Fibroblast of lung (primary cell): ENCODE measurements around the gene COL8A2. TPM values are rescaled to one million over a fixed set of nuclear protein-coding genes. Genes with fewer than 3 reads are reported as not detected.

Experiments
- DNase-seq, 2 donors: peaks; one replicate each; pipeline versions ENCODE4 v3.0.0 to v3.0.0-alpha.2; 2010; ENCODE audit warnings: low read depth in 2 of 2
- H2AFZ ChIP-seq: 2 replicates; pipeline ENCODE4 v1.5.1; 2012; ENCODE audit warnings: low read length, control low read depth, inconsistent platforms
- H3K27ac ChIP-seq: 2 replicates; pipeline ENCODE4 v1.5.1; 2011; ENCODE audit warnings: low read length, control low read depth; ENCODE audit not compliant: insufficient read depth
- H3K27me3 ChIP-seq: 2 replicates; pipeline ENCODE4 v1.5.1; 2011; ENCODE audit warnings: mild to moderate bottlenecking, low read length; ENCODE audit not compliant: control insufficient read depth, insufficient read depth
- H3K36me3 ChIP-seq: 2 replicates; pipeline ENCODE4 v1.5.1; 2011; ENCODE audit warnings: low read length; ENCODE audit not compliant: control insufficient read depth, insufficient read depth
- H3K4me1 ChIP-seq: 2 replicates; pipeline ENCODE4 v1.5.1; 2011; ENCODE audit warnings: low read length; ENCODE audit not compliant: control insufficient read depth, insufficient read depth; ENCODE audit errors: extremely low read depth
- H3K4me2 ChIP-seq: 2 replicates; pipeline ENCODE4 v1.5.1; 2011; ENCODE audit warnings: low read length, control low read depth; ENCODE audit not compliant: insufficient read depth; ENCODE audit errors: extremely low read depth
- H3K4me3 ChIP-seq, 4 experiments: fragments of 200-600 bp in 1 of 4; sonication (generic) in 1 of 4; replicated peaks in 1 of 4; 2 replicates each; pipeline ENCODE4 v1.5.1; 2011 to 2016; ENCODE audit warnings: low read length in 4 of 4, low read depth in 3 of 4, mild to moderate bottlenecking in 3 of 4, control low read depth in 2 of 4, inconsistent platforms in 1 of 4, mixed read lengths in 1 of 4; ENCODE audit not compliant: insufficient read depth in 1 of 4; ENCODE audit errors: control extremely low read depth in 1 of 4
- H3K79me2 ChIP-seq: 2 replicates; pipeline ENCODE4 v1.5.1; 2012; ENCODE audit warnings: mild to moderate bottlenecking, low read length, inconsistent platforms; ENCODE audit not compliant: control insufficient read depth, insufficient read depth
- H3K9ac ChIP-seq: 2 replicates; pipeline ENCODE4 v1.5.1; 2011; ENCODE audit warnings: mild to moderate bottlenecking, low read length, control low read depth; ENCODE audit not compliant: insufficient read depth
- H3K9me3 ChIP-seq: 2 replicates; pipeline ENCODE4 v1.5.1; 2012; ENCODE audit warnings: low read depth, low read length; ENCODE audit not compliant: control insufficient read depth, insufficient read depth
- H4K20me1 ChIP-seq: 2 replicates; pipeline ENCODE4 v1.5.1; 2011; ENCODE audit warnings: low read length; ENCODE audit not compliant: control insufficient read depth, insufficient read depth; ENCODE audit errors: extremely low read depth
- EZH2 ChIP-seq: IDR thresholded peaks from 2 replicates; pipeline ENCODE4 v1.5.1; 2012; ENCODE audit warnings: low read length, control low read depth, mild to moderate bottlenecking; ENCODE audit errors: missing control alignments
- polyA plus RNA-seq, 2 donors: library from polyadenylated mRNA; depleted of rRNA in 1 of 2; stranded (reverse) in 1 of 2; unstranded in 1 of 2; fragments of >200 nt; gene quantifications; 2 replicates each; pipeline ENCODE4 v1.2.1, GENCODE V29; 2011 to 2012; ENCODE audit warnings: missing spikeins in 1 of 2
- total RNA-seq: library from RNA; depleted of rRNA; stranded (reverse); fragments of >200 nt; gene quantifications from 2 replicates; pipeline ENCODE4 v1.2.1, GENCODE V29; 2014
- TF ChIP-seq, protein P1 (sequence below), 2 donors: IDR thresholded peaks in 1 of 2; conservative IDR thresholded peaks in 1 of 2; 1 replicate in 1 of 2; 2 replicates in 1 of 2; pipeline ENCODE4 v1.5.1; 2011 to 2012; ENCODE audit warnings: low read length in 2 of 2, control low read depth in 1 of 2, inconsistent platforms in 1 of 2, low read depth in 1 of 2, mild to moderate bottlenecking in 1 of 2

The COL8A2 gene
- total and polyA plus RNA-seq, 2 donors (not counting 1 experiment from before 2014, with no cell fraction given): 2.9 to 31.0 TPM

- peak in 1 of 2 donors; percentile 39 for DNase-seq
- H2AFZ ChIP-seq: no peak overlapping the region
- no peak overlapping the region for H3K4me2 ChIP-seq
- no peaks in the 10 kb centered on the region for H3K9me3 ChIP-seq
- H3K79me2 ChIP-seq: no peaks in the 10 kb centered on the region
- no peaks in the 10 kb centered on the region for H3K4me1 ChIP-seq
- H3K36me3 ChIP-seq: no peaks in the 10 kb centered on the region
- no peak overlapping the region for H3K4me3 ChIP-seq
- H3K27me3 ChIP-seq: peaks cover 3% of the 10 kb centered on the region
- no peak overlapping the region for H3K9ac ChIP-seq
- TF ChIP-seq, protein P1, sequence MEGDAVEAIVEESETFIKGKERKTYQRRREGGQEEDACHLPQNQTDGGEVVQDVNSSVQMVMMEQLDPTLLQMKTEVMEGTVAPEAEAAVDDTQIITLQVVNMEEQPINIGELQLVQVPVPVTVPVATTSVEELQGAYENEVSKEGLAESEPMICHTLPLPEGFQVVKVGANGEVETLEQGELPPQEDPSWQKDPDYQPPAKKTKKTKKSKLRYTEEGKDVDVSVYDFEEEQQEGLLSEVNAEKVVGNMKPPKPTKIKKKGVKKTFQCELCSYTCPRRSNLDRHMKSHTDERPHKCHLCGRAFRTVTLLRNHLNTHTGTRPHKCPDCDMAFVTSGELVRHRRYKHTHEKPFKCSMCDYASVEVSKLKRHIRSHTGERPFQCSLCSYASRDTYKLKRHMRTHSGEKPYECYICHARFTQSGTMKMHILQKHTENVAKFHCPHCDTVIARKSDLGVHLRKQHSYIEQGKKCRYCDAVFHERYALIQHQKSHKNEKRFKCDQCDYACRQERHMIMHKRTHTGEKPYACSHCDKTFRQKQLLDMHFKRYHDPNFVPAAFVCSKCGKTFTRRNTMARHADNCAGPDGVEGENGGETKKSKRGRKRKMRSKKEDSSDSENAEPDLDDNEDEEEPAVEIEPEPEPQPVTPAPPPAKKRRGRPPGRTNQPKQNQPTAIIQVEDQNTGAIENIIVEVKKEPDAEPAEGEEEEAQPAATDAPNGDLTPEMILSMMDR (conservative IDR thresholded peaks at IDR 0.05 in 1 of 2, IDR thresholded peaks at IDR 0.05 in 1 of 2; ENCODE audit: low read depth in 1 of 2, low read length in 2 of 2): no peak
- TF ChIP-seq EZH2: no peak
- no peak overlapping the region for H3K27ac ChIP-seq
- H4K20me1 ChIP-seq: no peaks in the 10 kb centered on the region
Observed at GRCh38 chr1:36123356-36123755, 1.7 kb downstream of the COL8A2 start.

DNA sequence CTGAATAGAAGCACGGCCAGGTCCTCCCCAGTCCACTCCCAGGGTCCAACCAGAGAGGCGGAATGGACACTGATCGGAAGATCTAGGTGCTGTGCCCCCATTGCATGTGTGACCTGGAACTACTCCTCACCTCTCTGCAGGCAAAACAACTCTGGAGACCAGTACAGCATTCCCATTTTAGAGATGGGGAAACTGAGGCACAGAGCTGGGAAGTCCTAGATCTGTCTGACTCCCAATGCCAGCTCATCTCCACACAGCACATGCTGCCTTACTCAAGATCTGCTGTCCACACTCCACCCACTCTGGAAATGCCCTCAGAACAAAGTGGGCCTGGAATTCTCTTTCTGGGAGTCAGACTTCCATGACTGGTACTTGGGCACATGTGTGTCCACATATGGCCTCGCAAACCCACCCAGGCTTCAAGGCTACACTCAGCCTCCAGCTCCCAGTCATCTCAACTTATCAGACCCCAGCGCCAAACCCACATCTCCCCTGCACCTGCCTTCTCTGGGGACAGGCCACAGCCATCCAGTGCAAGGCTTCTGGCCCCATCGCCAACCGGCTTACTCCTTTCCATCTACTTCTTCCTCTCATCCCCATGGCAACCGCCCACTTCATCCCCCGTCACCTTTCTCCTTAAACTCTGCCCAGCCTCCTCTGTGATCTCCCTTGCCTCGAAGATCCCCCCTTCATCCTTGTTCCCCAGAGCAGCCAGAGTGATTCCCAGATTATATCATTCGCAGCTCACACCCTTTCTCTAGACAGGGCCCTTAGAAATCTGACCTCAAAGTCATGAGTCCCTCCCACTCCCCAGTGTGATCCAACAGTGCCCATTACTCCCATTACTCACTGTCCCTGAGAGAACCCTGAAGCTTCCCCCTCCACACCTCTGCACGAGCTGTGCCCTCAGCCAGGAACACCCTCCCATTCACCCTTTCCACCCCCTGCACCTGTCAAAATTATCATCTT is 2.7 kb downstream of the COL8A2 start:
- no peak overlapping the region for H3K9ac ChIP-seq
- no peaks in the 10 kb centered on the region for H3K4me1 ChIP-seq
- no peaks in the 10 kb centered on the region for H3K9me3 ChIP-seq
- H3K79me2 ChIP-seq: no peaks in the 10 kb centered on the region
- H3K27ac ChIP-seq: no peak overlapping the region
- H3K4me3 ChIP-seq: no peak overlapping the region
- no peaks in the 10 kb centered on the region for H3K36me3 ChIP-seq
- H2AFZ ChIP-seq: no peak overlapping the region
- H3K4me2 ChIP-seq: no peak overlapping the region
- no peaks in the 10 kb centered on the region for H4K20me1 ChIP-seq
- no peak for TF ChIP-seq EZH2
- TF ChIP-seq, protein P1 (conservative IDR thresholded peaks at IDR 0.05 in 1 of 2, IDR thresholded peaks at IDR 0.05 in 1 of 2; ENCODE audit: low read depth in 1 of 2, low read length in 2 of 2): no peak
- DNase-seq: no peak
- peaks cover 3% of the 10 kb centered on the region for H3K27me3 ChIP-seq

GRCh38 chr1:36119456-36119855 is 5.6 kb downstream of the COL8A2 start:
- DNase-seq: peak in 1 of 2 donors; percentile 51
- Histone ChIP-seq H3K9me3 (no peaks in the 10 kb centered on the region), H3K27ac (no peak overlapping the region), H2AFZ (no peak overlapping the region), H3K4me1 (peaks cover 8% of the 10 kb centered on the region), H3K4me3 (no peak overlapping the region), H3K9ac (no peak overlapping the region), H3K36me3 (no peaks in the 10 kb centered on the region), H3K4me2 (no peak overlapping the region), H4K20me1 (no peaks in the 10 kb centered on the region), H3K27me3 (peaks cover 2% of the 10 kb centered on the region), H3K79me2 (no peaks in the 10 kb centered on the region)
- TF ChIP-seq, protein P1 (conservative IDR thresholded peaks at IDR 0.05 in 1 of 2, IDR thresholded peaks at IDR 0.05 in 1 of 2; ENCODE audit: low read depth in 1 of 2, low read length in 2 of 2): no peak
